Smooth muscle cell (in vitro differentiated cells): ENCODE data around the gene PRSS21. TPM values are rescaled to one million over a fixed set of nuclear protein-coding genes. Genes with fewer than 3 reads are reported as not detected.

Source experiments
- DNase-seq: peaks from one replicate; lab custom pipeline; 2025; ENCODE audit not compliant: unreplicated experiment; lab: John Stamatoyannopoulos, UW
- H2AFZ ChIP-seq: fragments of 200-600 bp; sonication (generic); 2 replicates; pipeline ENCODE4 v1.6.0; 2016; ENCODE audit warnings: antibody characterized with exemption, low read depth, mild to moderate bottlenecking
- H3F3A ChIP-seq: fragments of 200-600 bp; sonication (generic); 2 replicates; pipeline ENCODE4 v1.6.0; 2017; ENCODE audit warnings: antibody characterized with exemption, low read depth
- H3K27ac ChIP-seq: fragments of 200-600 bp; sonication (generic); 2 replicates; pipeline ENCODE4 v1.5.1; 2016; ENCODE audit warnings: low read depth, mild to moderate bottlenecking
- H3K27me3 ChIP-seq: fragments of 200-600 bp; sonication (generic); 2 replicates; pipeline ENCODE4 v1.6.1; 2016; ENCODE audit warnings: low read depth, mild to moderate bottlenecking
- H3K36me3 ChIP-seq: fragments of 200-600 bp; sonication (generic); 2 replicates; pipeline ENCODE4 v1.5.1; 2016; ENCODE audit warnings: low read depth
- H3K4me1 ChIP-seq: fragments of 200-600 bp; sonication (generic); 2 replicates; pipeline ENCODE4 v1.5.1; 2016; ENCODE audit warnings: low read depth
- H3K4me2 ChIP-seq: fragments of 200-600 bp; sonication (generic); 2 replicates; pipeline ENCODE4 v1.6.0; 2016; ENCODE audit warnings: mild to moderate bottlenecking
- H3K4me3 ChIP-seq: fragments of 200-600 bp; sonication (generic); 2 replicates; pipeline ENCODE4 v1.5.1; 2016; ENCODE audit warnings: mild to moderate bottlenecking
- H3K79me2 ChIP-seq: fragments of 200-600 bp; sonication (generic); 2 replicates; pipeline ENCODE4 v1.6.0; 2016; ENCODE audit warnings: low read depth, mild to moderate bottlenecking
- H3K9ac ChIP-seq: fragments of 200-600 bp; sonication (generic); 2 replicates; pipeline ENCODE4 v1.6.0; 2016; ENCODE audit warnings: low read depth
- H3K9me3 ChIP-seq: fragments of 200-600 bp; sonication (generic); replicated peaks from 2 replicates; pipeline ENCODE4 v1.5.1; 2016; ENCODE audit warnings: low read depth
- H4K20me1 ChIP-seq: fragments of 200-600 bp; sonication (generic); 2 replicates; pipeline ENCODE4 v1.6.0; 2016; ENCODE audit warnings: low read depth
- WGBS: methylation state at CpG from one replicate; pipeline ENCODE4 v1.1.7; 2016; ENCODE audit warnings: low lambda C conversion rate; 5-methylcytosine and 5-hydroxymethylcytosine counted together
- polyA plus RNA-seq: library from polyadenylated mRNA; unstranded; fragments of >200 nt; fragmentation: Nextera tagmentation; extraction: Ambion mirVana; gene quantifications from 2 replicates; pipeline ENCODE4 v1.2.1, GENCODE V29; 2016
- total RNA-seq: library from RNA; depleted of rRNA; stranded (reverse); fragments of >200 nt; gene quantifications from 2 replicates; pipeline ENCODE4 v1.2.3, GENCODE V29; 2014
- TF ChIP-seq, protein P1 (sequence below): fragments of 200-600 bp; sonication (generic); IDR thresholded peaks from 2 replicates; pipeline ENCODE4 v1.5.1; 2017; ENCODE audit warnings: borderline replicate concordance, mild to moderate bottlenecking, antibody characterized with exemption; ENCODE audit not compliant: insufficient read depth, poor library complexity, severe bottlenecking

PRSS21 gene
- total RNA-seq = not detected in 2 replicates
- not detected in 2 replicates for polyA plus RNA-seq

DNA sequence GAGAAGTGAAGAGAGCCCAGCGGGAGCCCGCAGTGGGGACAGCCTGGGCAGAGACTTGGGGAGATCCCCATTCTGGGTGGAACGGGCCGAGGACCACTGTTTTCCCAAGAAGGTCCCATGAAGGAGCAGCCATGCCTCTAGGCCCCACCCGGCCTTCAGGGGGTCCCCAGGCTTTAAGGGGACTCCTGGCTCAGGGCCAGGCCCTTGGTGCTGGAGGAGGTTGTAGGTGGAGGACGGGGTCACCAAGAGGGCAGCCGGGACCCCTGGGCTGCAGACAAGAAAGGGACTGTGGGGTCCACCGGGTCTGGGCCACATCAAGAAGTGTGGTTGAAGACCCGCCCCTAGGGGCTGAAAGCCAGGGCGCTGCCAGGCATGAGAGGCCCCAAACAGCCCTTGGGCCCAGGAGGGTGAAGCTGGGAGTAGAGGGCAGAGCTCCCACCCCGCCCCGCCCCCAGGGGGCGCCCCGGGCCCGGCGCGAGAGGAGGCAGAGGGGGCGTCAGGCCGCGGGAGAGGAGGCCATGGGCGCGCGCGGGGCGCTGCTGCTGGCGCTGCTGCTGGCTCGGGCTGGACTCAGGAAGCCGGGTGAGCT, at the start of gene PRSS21:
Gene PRSS21, plus strand, starts transcription at position 487 of the 589 bp plus-strand sequence. Its CDS starts 32 bp downstream, at position 519.
- no peak within 1 kb of the TSS for H3K4me2 ChIP-seq
- H3K36me3 ChIP-seq = no peaks in the 10 kb centered on the region
- no peaks in the 10 kb centered on the region for H3K79me2 ChIP-seq
- DNase-seq = no peak
- no peak within 1 kb of the TSS for H3K4me3 ChIP-seq
- no peaks in the 10 kb centered on the region for H3K4me1 ChIP-seq
- no peaks in the 10 kb centered on the region for H3K27me3 ChIP-seq
- H4K20me1 ChIP-seq = no peaks in the 10 kb centered on the region
- H3F3A ChIP-seq = no peaks in the 10 kb centered on the region
- 96% methylated on average over 9 of the region's 28 CpGs for WGBS
- H3K9ac ChIP-seq = no peak within 1 kb of the TSS
- no peak within 1 kb of the TSS for H3K27ac ChIP-seq
- no peak within 1 kb of the TSS for H2AFZ ChIP-seq
- TF ChIP-seq, protein P1, sequence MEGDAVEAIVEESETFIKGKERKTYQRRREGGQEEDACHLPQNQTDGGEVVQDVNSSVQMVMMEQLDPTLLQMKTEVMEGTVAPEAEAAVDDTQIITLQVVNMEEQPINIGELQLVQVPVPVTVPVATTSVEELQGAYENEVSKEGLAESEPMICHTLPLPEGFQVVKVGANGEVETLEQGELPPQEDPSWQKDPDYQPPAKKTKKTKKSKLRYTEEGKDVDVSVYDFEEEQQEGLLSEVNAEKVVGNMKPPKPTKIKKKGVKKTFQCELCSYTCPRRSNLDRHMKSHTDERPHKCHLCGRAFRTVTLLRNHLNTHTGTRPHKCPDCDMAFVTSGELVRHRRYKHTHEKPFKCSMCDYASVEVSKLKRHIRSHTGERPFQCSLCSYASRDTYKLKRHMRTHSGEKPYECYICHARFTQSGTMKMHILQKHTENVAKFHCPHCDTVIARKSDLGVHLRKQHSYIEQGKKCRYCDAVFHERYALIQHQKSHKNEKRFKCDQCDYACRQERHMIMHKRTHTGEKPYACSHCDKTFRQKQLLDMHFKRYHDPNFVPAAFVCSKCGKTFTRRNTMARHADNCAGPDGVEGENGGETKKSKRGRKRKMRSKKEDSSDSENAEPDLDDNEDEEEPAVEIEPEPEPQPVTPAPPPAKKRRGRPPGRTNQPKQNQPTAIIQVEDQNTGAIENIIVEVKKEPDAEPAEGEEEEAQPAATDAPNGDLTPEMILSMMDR = no peak
- H3K9me3 ChIP-seq = no peaks in the 10 kb centered on the region

GRCh38 chr16:2767891-2768290, 49.1 kb upstream of the PRSS21 start:
- TF ChIP-seq, protein P1 = no peak
- no peak for DNase-seq
- H2AFZ ChIP-seq = no peak overlapping the region
- no peak overlapping the region for H3K4me2 ChIP-seq
- peaks cover 34% of the 10 kb centered on the region for H3F3A ChIP-seq
- 97% methylated on average over 14 of the region's 14 CpGs for WGBS
- H3K27ac ChIP-seq = no peak overlapping the region
- peaks cover 97% of the 10 kb centered on the region for H4K20me1 ChIP-seq
- no peaks in the 10 kb centered on the region for H3K27me3 ChIP-seq
- H3K4me3 ChIP-seq = no peak overlapping the region
- H3K4me1 ChIP-seq = no peaks in the 10 kb centered on the region
- H3K79me2 ChIP-seq = peaks cover 60% of the 10 kb centered on the region
- no peak overlapping the region for H3K9ac ChIP-seq
- H3K9me3 ChIP-seq = no peaks in the 10 kb centered on the region
- H3K36me3 ChIP-seq = peaks cover 22% of the 10 kb centered on the region

GRCh38 chr16:2768403-2769089, 48.5 kb upstream of the PRSS21 start:
- Histone ChIP-seq H3K27ac (no peak overlapping the region), H3K36me3 (peaks cover 16% of the 10 kb centered on the region), H3K9me3 (no peaks in the 10 kb centered on the region), H3K9ac (no peak overlapping the region), H2AFZ (no peak overlapping the region), H3K79me2 (peaks cover 59% of the 10 kb centered on the region), H3K4me3 (no peak overlapping the region), H3K4me1 (no peaks in the 10 kb centered on the region), H4K20me1 (peaks cover 94% of the 10 kb centered on the region), H3K4me2 (no peak overlapping the region), H3F3A (peaks cover 34% of the 10 kb centered on the region), H3K27me3 (no peaks in the 10 kb centered on the region)
- DNase-seq = no peak
- 92% methylated on average over 14 of the region's 17 CpGs for WGBS
- TF ChIP-seq, protein P1 = no peak
